GM12892 (cell line): Measurements from ENCODE around the gene BCL11B.

Experiments
- POLR2A ChIP-seq: IDR thresholded peaks from 2 replicates; pipeline ENCODE4 v1.6.1; 2011; ENCODE audit warnings: low read depth, low read length, control low read depth
- POLR2AphosphoS5 ChIP-seq: IDR thresholded peaks from 2 replicates; pipeline ENCODE4 v1.6.1; 2011; ENCODE audit warnings: low read depth, low read length, control low read depth
- TAF1 ChIP-seq: IDR thresholded peaks from 2 replicates; pipeline ENCODE4 v1.6.1; 2011; ENCODE audit warnings: low read depth, mild to moderate bottlenecking, control low read depth, low read length, borderline replicate concordance

DNA sequence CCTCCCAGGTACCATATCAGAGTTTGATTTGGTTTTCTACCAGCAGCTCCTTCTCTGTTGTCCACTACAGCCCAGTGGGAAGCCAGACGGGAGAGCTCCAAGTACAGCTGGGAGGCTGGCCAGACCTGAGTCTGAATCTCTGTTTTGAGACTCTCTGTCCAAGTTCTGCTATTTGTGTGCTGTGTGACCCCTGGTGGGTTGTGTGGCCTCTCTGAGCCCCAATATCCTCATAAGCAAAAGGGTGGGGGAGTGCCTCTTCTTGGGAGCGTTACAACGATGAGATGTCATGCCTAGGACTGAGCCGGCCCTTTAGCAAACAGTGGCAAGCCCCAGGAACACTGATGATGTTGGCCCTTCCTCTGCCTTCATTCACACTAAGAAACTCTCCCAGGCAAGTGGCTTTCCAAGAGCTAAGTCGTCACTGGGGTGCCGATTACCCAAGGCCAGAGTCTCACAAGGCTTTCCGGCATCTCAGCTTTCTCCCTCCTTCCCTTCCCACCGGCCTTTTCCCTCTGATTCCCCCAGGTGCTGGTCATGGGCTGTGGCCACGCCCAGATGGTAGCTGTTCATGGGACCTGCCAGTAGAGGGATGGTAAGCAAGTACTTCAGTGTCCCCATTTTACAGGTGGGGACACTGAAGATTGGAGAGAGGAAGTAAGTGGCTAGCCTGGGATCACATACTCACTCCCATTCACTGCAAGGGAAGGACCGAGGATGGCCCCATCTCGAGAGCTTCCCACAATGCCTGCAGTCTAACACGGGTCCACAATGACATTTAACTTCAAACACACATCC is 47.7 kb downstream of the BCL11B start:
- TF ChIP-seq POLR2A (no peak), TAF1 (no peak), POLR2AphosphoS5 (no peak)
